Body of pancreas (tissue), 4 donors: ENCODE data around the gene ARID1A.

Source experiments
- CTCF ChIP-seq, 7 experiments: fragments of 450-650 bp in 4 of 7; fragments of 200-600 bp in 3 of 7; sonication (generic) in 3 of 7; IDR thresholded peaks; one replicate each; pipeline ENCODE4 v1.5.1; 2016 to 2019; ENCODE audit warnings: antibody characterized with exemption in 7 of 7
- POLR2A ChIP-seq, 3 donors: fragments of 450-650 bp; IDR thresholded peaks; one replicate each; pipeline ENCODE4 v1.6.1; 2016; ENCODE audit warnings: antibody characterized with exemption in 3 of 3, mild to moderate bottlenecking in 2 of 3

DNA sequence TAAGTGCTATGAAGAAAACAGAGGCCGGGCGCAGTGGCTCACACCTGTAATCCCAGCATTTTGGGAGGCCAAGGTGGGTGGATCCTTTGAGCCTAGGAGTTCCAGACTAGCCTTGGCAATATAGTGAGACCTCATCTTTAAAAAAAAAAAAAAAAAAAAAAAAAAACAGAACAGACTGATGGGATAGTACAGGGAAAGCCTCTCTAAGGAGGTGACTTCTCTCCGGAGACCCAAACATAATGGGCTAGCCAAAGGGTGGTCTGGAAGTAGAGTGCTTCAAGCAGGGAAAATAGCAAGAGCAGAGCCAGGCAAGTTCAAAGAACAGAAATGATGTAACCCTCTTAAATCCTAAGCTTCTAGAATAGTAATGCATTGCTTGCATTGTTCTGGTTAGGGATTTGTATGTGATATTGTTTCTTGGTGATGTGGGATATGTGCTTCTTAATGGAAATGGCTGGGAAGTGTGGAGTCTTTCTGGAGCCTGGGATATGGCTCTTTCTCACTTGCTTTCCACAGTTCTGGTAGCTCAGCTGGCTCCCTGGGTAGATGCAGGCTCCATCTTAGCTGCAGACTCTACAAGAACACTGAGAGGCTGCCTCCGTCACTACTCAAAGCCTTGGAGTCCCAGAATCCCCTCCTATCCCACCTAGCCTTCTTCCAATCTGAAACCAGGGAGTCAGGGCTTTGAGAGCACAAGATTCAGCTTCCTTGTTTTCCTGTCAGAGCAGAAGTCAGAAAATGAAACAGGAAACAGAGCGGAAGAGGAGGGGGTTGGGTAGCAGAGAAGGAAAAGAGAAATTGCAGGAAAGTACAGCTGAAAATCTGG lies 90.0 kb downstream of the ARID1A start:
- TF ChIP-seq CTCF (IDR thresholded peaks at IDR 0.05), result no peak
- no peak for TF ChIP-seq POLR2A (IDR thresholded peaks at IDR 0.05)
